Measurements from ENCODE around the gene CALHM1. TPM values are rescaled to one million over a fixed set of nuclear protein-coding genes. Genes with fewer than 3 reads are reported as not detected.
"Not testable (repeated sequence)": the region's sequence is repeated elsewhere in the genome, so short reads cannot be mapped to it uniquely, and the experiment has no call there.

The CALHM1 gene
- total RNA-seq, 1 experiment from 2014 or later, result not detected

GRCh38 chr10:103419101-103419500 is 39.6 kb downstream of the CALHM1 start:
- Mint-ChIP-seq H3K27me3 (ENCODE audit: insufficient read depth, unreplicated experiment) (no peaks in the 10 kb centered on the region), H3K4me3 (ENCODE audit: unreplicated experiment) (no peak overlapping the region), H3K27ac (ENCODE audit: unreplicated experiment) (no peak overlapping the region), H3K36me3 (ENCODE audit: insufficient read depth, unreplicated experiment) (peaks cover 95% of the 10 kb centered on the region), H3K9me3 (ENCODE audit: unreplicated experiment) (no peaks in the 10 kb centered on the region), H3K4me1 (ENCODE audit: low read depth, unreplicated experiment) (no peaks in the 10 kb centered on the region)
- H3K36me3 ChIP-seq (ENCODE audit: control insufficient read depth, insufficient read depth, low read length), result peaks cover 12% of the 10 kb centered on the region
- no peaks in the 10 kb centered on the region for H3K4me1 ChIP-seq
- intact Hi-C loops (cut with micrococcal nuclease; ENCODE audit: unreplicated experiment), result no loop called here
- no TSS peak for BruUV-seq (replicated peaks)
- POLR2A ChIA-PET, result no interaction called here
- no peak for TF ChIP-seq CTCF (IDR thresholded peaks at IDR 0.05; ENCODE audit: insufficient read depth in 1 of 2, low read depth in 1 of 2, low read length in 1 of 2, severe bottlenecking in 1 of 2, unreplicated experiment in 1 of 2)
- no peak for DNase-seq
- H3K9me3 ChIP-seq, result no peaks in the 10 kb centered on the region
- CTCF ChIA-PET, result no interaction called here
- no peaks in the 10 kb centered on the region for H3K27me3 ChIP-seq (replicated peaks; ENCODE audit: control insufficient read depth, insufficient read depth, low read length)
- no peak overlapping the region for H3K4me3 ChIP-seq (ENCODE audit: low read depth, low read length)

DNA sequence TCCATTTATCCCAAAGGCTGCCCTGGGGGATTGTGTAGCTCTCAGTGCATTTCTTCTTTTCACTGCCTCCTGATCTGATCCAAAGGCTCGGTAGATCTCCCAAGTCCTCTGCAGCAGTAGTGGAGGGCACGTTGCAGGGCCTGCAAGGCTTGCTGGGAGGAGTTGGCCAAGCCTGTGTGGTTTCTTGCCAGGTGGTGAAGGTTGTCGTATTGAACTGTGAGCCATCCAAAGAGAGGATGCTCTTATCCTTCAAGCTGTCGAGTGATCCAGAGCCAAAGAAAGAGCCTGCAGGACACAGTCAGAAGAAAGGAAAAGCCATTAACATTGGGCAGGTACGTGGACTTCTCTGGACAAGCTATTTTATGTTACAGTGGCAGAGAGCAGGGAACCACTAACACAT is 41.1 kb downstream of the CALHM1 start:
- H3K4me1 Mint-ChIP-seq (ENCODE audit: low read depth, unreplicated experiment), result no peaks in the 10 kb centered on the region
- no peak for DNase-seq
- TF ChIP-seq CTCF (IDR thresholded peaks at IDR 0.05; ENCODE audit: insufficient read depth in 1 of 2, low read depth in 1 of 2, low read length in 1 of 2, severe bottlenecking in 1 of 2, unreplicated experiment in 1 of 2), result no peak
- no peaks in the 10 kb centered on the region for H3K9me3 Mint-ChIP-seq (ENCODE audit: unreplicated experiment)
- no TSS peak for BruUV-seq (replicated peaks)
- no peak overlapping the region for H3K27ac Mint-ChIP-seq (ENCODE audit: unreplicated experiment)
- POLR2A ChIA-PET, result no interaction called here
- no peak overlapping the region for H3K4me3 ChIP-seq (ENCODE audit: low read depth, low read length)
- peaks cover 10% of the 10 kb centered on the region for H3K36me3 ChIP-seq (ENCODE audit: control insufficient read depth, insufficient read depth, low read length)
- intact Hi-C loops (cut with micrococcal nuclease; ENCODE audit: unreplicated experiment), result loop anchor here (1.0 kb wide), 2 partner anchors 68 to 175 kb away; no protein-coding TSS in a partner anchor
- H3K4me3 Mint-ChIP-seq (ENCODE audit: unreplicated experiment), result no peak overlapping the region
- no peaks in the 10 kb centered on the region for H3K4me1 ChIP-seq
- H3K36me3 Mint-ChIP-seq (ENCODE audit: insufficient read depth, unreplicated experiment), result peaks cover 89% of the 10 kb centered on the region
- no peaks in the 10 kb centered on the region for H3K27me3 ChIP-seq (replicated peaks; ENCODE audit: control insufficient read depth, insufficient read depth, low read length)
- no peaks in the 10 kb centered on the region for H3K27me3 Mint-ChIP-seq (ENCODE audit: insufficient read depth, unreplicated experiment)
- no peaks in the 10 kb centered on the region for H3K9me3 ChIP-seq
- CTCF ChIA-PET, result interaction anchor here (1.8 to 2.0 kb wide), 2 partner anchors 68 to 175 kb away, joined by 7 to 9 read pairs; no protein-coding TSS in a partner anchor

DNA sequence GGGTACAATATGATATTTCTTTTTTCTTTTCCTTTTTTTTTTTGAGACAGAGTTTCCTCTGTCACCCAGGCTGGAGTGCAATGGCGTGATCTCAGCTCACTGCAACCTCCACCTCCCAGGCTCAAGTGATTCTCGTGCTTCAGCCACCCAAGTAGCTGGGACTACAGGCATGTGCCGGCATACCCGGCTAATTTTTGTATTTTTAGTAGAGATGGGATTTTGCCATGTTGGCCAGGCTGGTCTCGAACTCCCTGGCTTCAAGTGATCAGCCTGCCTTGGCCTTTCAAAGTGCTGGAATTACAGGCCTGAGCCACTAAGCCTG is 41.6 kb downstream of the CALHM1 start:
- BruUV-seq (replicated peaks); H3K4me3 ChIP-seq (ENCODE audit: low read depth, low read length); POLR2A ChIA-PET; H3K27me3 ChIP-seq (replicated peaks; ENCODE audit: control insufficient read depth, insufficient read depth, low read length); H3K4me1 ChIP-seq; H3K27me3 Mint-ChIP-seq (ENCODE audit: insufficient read depth, unreplicated experiment); H3K4me1 Mint-ChIP-seq (ENCODE audit: low read depth, unreplicated experiment); H3K9me3 Mint-ChIP-seq (ENCODE audit: unreplicated experiment); H3K4me3 Mint-ChIP-seq (ENCODE audit: unreplicated experiment); H3K9me3 ChIP-seq; DNase-seq; H3K27ac Mint-ChIP-seq (ENCODE audit: unreplicated experiment): not testable (repeated sequence)
- peaks cover 12% of the 10 kb centered on the region for H3K36me3 ChIP-seq (ENCODE audit: control insufficient read depth, insufficient read depth, low read length)
- intact Hi-C loops (cut with micrococcal nuclease; ENCODE audit: unreplicated experiment), result loop anchor here (1.0 kb wide), 2 partner anchors 68 to 175 kb away; no protein-coding TSS in a partner anchor
- CTCF ChIA-PET, result interaction anchor here (1.4 to 2.0 kb wide), 3 partner anchors 21 to 176 kb away, joined by 3 to 9 read pairs (median 7); partner anchors contain the start of genes ATP5MK and PDCD11
- H3K36me3 Mint-ChIP-seq (ENCODE audit: insufficient read depth, unreplicated experiment), result peaks cover 89% of the 10 kb centered on the region
